ENCODE data around the gene WNT7B. TPM values are rescaled to one million over a fixed set of nuclear protein-coding genes. Genes with fewer than 3 reads are reported as not detected.

Gene WNT7B
- total and polyA plus RNA-seq, 2 experiments from 2014 or later, result 0.10 TPM; not detected in 1

- no peak overlapping the region for H2AFZ ChIP-seq
- no peak for ATAC-seq
- Mint-ChIP-seq H3K36me3 (ENCODE audit: low read depth) (no peaks in the 10 kb centered on the region), H3K4me3 (no peak overlapping the region), H3K27me3 (ENCODE audit: insufficient read depth, low read depth, poor library complexity) (peaks cover 11% of the 10 kb centered on the region), H3K9me3 (no peaks in the 10 kb centered on the region; the same call in 1 of the 3 replicates), H3K27ac (no peak overlapping the region), H3K4me1 (no peaks in the 10 kb centered on the region; the same call in 2 of the 3 replicates)
- no peak overlapping the region for H3K27ac ChIP-seq (ENCODE audit: low read depth)
- no peaks in the 10 kb centered on the region for H3K79me2 ChIP-seq (replicated peaks; ENCODE audit: insufficient read depth)
- H3K36me3 ChIP-seq (ENCODE audit: insufficient read depth), result no peaks in the 10 kb centered on the region
- no peak overlapping the region for H3K4me2 ChIP-seq
- no peaks in the 10 kb centered on the region for H3K9me2 ChIP-seq (ENCODE audit: insufficient read depth)
- H3K27me3 ChIP-seq (ENCODE audit: insufficient read depth), result no peaks in the 10 kb centered on the region
- no peaks in the 10 kb centered on the region for H3F3A ChIP-seq (replicated peaks; ENCODE audit: low read depth)
- no peaks in the 10 kb centered on the region for H4K20me1 ChIP-seq (replicated peaks; ENCODE audit: insufficient read depth)
- no peak for DNase-seq (ENCODE audit: low spot score)
- TF ChIP-seq, protein P1, sequence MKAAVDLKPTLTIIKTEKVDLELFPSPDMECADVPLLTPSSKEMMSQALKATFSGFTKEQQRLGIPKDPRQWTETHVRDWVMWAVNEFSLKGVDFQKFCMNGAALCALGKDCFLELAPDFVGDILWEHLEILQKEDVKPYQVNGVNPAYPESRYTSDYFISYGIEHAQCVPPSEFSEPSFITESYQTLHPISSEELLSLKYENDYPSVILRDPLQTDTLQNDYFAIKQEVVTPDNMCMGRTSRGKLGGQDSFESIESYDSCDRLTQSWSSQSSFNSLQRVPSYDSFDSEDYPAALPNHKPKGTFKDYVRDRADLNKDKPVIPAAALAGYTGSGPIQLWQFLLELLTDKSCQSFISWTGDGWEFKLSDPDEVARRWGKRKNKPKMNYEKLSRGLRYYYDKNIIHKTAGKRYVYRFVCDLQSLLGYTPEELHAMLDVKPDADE (IDR thresholded peaks at IDR 0.05), result no peak
- TF ChIP-seq JUNB (IDR thresholded peaks at IDR 0.05; ENCODE audit: unreplicated experiment), result no peak
- no peak for TF ChIP-seq POLR2AphosphoS5 (IDR thresholded peaks at IDR 0.05; ENCODE audit: low read depth)
- TF ChIP-seq, protein P2, sequence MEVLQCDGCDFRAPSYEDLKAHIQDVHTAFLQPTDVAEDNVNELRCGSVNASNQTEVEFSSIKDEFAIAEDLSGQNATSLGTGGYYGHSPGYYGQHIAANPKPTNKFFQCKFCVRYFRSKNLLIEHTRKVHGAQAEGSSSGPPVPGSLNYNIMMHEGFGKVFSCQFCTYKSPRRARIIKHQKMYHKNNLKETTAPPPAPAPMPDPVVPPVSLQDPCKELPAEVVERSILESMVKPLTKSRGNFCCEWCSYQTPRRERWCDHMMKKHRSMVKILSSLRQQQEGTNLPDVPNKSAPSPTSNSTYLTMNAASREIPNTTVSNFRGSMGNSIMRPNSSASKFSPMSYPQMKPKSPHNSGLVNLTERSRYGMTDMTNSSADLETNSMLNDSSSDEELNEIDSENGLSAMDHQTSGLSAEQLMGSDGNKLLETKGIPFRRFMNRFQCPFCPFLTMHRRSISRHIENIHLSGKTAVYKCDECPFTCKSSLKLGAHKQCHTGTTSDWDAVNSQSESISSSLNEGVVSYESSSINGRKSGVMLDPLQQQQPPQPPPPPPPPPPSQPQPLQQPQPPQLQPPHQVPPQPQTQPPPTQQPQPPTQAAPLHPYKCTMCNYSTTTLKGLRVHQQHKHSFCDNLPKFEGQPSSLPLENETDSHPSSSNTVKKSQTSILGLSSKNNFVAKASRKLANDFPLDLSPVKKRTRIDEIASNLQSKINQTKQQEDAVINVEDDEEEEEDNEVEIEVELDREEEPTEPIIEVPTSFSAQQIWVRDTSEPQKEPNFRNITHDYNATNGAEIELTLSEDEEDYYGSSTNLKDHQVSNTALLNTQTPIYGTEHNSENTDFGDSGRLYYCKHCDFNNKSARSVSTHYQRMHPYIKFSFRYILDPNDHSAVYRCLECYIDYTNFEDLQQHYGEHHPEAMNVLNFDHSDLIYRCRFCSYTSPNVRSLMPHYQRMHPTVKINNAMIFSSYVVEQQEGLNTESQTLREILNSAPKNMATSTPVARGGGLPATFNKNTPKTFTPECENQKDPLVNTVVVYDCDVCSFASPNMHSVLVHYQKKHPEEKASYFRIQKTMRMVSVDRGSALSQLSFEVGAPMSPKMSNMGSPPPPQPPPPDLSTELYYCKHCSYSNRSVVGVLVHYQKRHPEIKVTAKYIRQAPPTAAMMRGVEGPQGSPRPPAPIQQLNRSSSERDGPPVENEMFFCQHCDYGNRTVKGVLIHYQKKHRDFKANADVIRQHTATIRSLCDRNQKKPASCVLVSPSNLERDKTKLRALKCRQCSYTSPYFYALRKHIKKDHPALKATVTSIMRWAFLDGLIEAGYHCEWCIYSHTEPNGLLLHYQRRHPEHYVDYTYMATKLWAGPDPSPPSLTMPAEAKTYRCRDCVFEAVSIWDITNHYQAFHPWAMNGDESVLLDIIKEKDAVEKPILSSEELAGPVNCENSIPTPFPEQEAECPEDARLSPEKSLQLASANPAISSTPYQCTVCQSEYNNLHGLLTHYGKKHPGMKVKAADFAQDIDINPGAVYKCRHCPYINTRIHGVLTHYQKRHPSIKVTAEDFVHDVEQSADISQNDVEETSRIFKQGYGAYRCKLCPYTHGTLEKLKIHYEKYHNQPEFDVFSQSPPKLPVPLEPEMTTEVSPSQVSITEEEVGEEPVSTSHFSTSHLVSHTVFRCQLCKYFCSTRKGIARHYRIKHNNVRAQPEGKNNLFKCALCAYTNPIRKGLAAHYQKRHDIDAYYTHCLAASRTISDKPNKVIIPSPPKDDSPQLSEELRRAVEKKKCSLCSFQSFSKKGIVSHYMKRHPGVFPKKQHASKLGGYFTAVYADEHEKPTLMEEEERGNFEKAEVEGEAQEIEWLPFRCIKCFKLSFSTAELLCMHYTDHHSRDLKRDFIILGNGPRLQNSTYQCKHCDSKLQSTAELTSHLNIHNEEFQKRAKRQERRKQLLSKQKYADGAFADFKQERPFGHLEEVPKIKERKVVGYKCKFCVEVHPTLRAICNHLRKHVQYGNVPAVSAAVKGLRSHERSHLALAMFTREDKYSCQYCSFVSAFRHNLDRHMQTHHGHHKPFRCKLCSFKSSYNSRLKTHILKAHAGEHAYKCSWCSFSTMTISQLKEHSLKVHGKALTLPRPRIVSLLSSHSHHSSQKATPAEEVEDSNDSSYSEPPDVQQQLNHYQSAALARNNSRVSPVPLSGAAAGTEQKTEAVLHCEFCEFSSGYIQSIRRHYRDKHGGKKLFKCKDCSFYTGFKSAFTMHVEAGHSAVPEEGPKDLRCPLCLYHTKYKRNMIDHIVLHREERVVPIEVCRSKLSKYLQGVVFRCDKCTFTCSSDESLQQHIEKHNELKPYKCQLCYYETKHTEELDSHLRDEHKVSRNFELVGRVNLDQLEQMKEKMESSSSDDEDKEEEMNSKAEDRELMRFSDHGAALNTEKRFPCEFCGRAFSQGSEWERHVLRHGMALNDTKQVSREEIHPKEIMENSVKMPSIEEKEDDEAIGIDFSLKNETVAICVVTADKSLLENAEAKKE (CRISPR knock-in tag; IDR thresholded peaks at IDR 0.05), result no peak
- TF ChIP-seq, protein P3, sequence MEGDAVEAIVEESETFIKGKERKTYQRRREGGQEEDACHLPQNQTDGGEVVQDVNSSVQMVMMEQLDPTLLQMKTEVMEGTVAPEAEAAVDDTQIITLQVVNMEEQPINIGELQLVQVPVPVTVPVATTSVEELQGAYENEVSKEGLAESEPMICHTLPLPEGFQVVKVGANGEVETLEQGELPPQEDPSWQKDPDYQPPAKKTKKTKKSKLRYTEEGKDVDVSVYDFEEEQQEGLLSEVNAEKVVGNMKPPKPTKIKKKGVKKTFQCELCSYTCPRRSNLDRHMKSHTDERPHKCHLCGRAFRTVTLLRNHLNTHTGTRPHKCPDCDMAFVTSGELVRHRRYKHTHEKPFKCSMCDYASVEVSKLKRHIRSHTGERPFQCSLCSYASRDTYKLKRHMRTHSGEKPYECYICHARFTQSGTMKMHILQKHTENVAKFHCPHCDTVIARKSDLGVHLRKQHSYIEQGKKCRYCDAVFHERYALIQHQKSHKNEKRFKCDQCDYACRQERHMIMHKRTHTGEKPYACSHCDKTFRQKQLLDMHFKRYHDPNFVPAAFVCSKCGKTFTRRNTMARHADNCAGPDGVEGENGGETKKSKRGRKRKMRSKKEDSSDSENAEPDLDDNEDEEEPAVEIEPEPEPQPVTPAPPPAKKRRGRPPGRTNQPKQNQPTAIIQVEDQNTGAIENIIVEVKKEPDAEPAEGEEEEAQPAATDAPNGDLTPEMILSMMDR (conservative IDR thresholded peaks at IDR 0.05; ENCODE audit: low read depth in 2 of 2), result no peak
- no peak for TF ChIP-seq EZH2phosphoT487 (IDR thresholded peaks at IDR 0.05; ENCODE audit: unreplicated experiment)
- TF ChIP-seq ZNF331 (CRISPR knock-in tag; IDR thresholded peaks at IDR 0.05; ENCODE audit: low read depth), result no peak
- H3K4me1 ChIP-seq (ENCODE audit: insufficient read depth), result no peaks in the 10 kb centered on the region
- no peak overlapping the region for H3K4me3 ChIP-seq
These were observed 64.1 kb downstream of the WNT7B start for GRCh38 chr22:45912910-45913309.

Data from GM23338 (cell line).